Endothelial cell of umbilical vein (primary cell): ENCODE results near the gene CYGB. TPM values are rescaled to one million over a fixed set of nuclear protein-coding genes. Genes with fewer than 3 reads are reported as not detected.

Experiments used
- BruUV-seq: library from RNA; stranded (reverse); fragments of 400-500 nt; replicated peaks from 2 replicates; lab custom pipeline; 2021; lab: Mats Ljungman, UMichigan
- CTCF ChIA-PET: fragments of 300-600, 350-600 bp; sonication (Branson Sonifier 250); formaldehyde crosslinking; loops from one replicate; lab custom pipeline; 2021; ENCODE audit warnings: antibody characterized with exemption, inconsistent platforms; lab: Charles Lee
- POLR2A ChIA-PET: fragments of 300-600, 350-600 bp; sonication (Branson Sonifier 250); formaldehyde crosslinking; loops from one replicate; lab custom pipeline; 2021; ENCODE audit warnings: antibody characterized with exemption, inconsistent platforms; lab: Charles Lee
- DNase-seq: peaks from one replicate; pipeline ENCODE4 v3.0.0-alpha.2; 2011; ENCODE audit warnings: low read depth, low spot score
- FAIRE-seq: peaks from 2 replicates; lab custom pipeline; 2011; peaks lifted over from hg19 to GRCh38; lab: Jason Lieb, UNC
- H2AFZ ChIP-seq: 2 replicates; pipeline ENCODE4 v1.6.0; 2012; ENCODE audit warnings: low read depth, low read length, control low read depth, inconsistent platforms
- H3K27ac ChIP-seq: 2 replicates; pipeline ENCODE4 v1.5.1; 2011; ENCODE audit warnings: low read depth, mild to moderate bottlenecking, control low read depth, low read length, moderate library complexity; ENCODE audit not compliant: insufficient read depth
- H3K27me3 ChIP-seq, 2 experiments: 2 replicates each; pipeline versions ENCODE4 v1.6.0 to v1.6.1; 2011; ENCODE audit warnings: low read length in 2 of 2, mixed read lengths in 1 of 2; ENCODE audit not compliant: control insufficient read depth in 2 of 2, insufficient read depth in 2 of 2
- H3K36me3 ChIP-seq, 2 experiments: 2 replicates in 1 of 2; 3 replicates in 1 of 2; pipeline ENCODE4 v1.5.1; 2011; ENCODE audit warnings: low read length in 2 of 2, mild to moderate bottlenecking in 1 of 2, moderate library complexity in 1 of 2; ENCODE audit not compliant: control insufficient read depth in 2 of 2, insufficient read depth in 2 of 2; ENCODE audit errors: extremely low read depth in 1 of 2
- H3K4me1 ChIP-seq: 3 replicates; pipeline ENCODE4 v1.5.1; 2011; ENCODE audit warnings: mild to moderate bottlenecking, low read length; ENCODE audit not compliant: control insufficient read depth, insufficient read depth; ENCODE audit errors: extremely low read depth
- H3K4me2 ChIP-seq: 2 replicates; pipeline ENCODE4 v1.6.1; 2011; ENCODE audit warnings: low read length, control low read depth, mixed read lengths; ENCODE audit not compliant: insufficient read depth
- H3K4me3 ChIP-seq, 3 experiments: fragments of 200-600 bp in 1 of 3; sonication (generic), shearing (Covaris generic) in 1 of 3; replicated peaks in 1 of 3; 2 replicates each; pipeline ENCODE4 v1.5.1; 2011 to 2016; ENCODE audit warnings: control low read depth in 3 of 3, low read length in 3 of 3, mild to moderate bottlenecking in 2 of 3, inconsistent platforms in 1 of 3, low read depth in 1 of 3, moderate library complexity in 1 of 3; ENCODE audit not compliant: insufficient read depth in 1 of 3
- H3K79me2 ChIP-seq: 2 replicates; pipeline ENCODE4 v1.6.0; 2012; ENCODE audit warnings: low read length, inconsistent platforms; ENCODE audit not compliant: control insufficient read depth, insufficient read depth
- H3K9ac ChIP-seq: replicated peaks from 2 replicates; pipeline ENCODE3; 2011; ENCODE audit warnings: low read length, control low read depth; ENCODE audit not compliant: insufficient read depth; ENCODE audit errors: extremely low read depth
- H3K9me1 ChIP-seq: replicated peaks from 3 replicates; pipeline ENCODE4 v1.6.0; 2011; ENCODE audit warnings: mild to moderate bottlenecking, low read length; ENCODE audit not compliant: control insufficient read depth, insufficient read depth; ENCODE audit errors: extremely low read depth
- H3K9me3 ChIP-seq: replicated peaks from 2 replicates; pipeline ENCODE4 v1.5.1; 2012; ENCODE audit warnings: low read length, inconsistent platforms; ENCODE audit not compliant: control insufficient read depth, insufficient read depth
- H4K20me1 ChIP-seq: replicated peaks from 2 replicates; pipeline ENCODE3; 2011; ENCODE audit warnings: mild to moderate bottlenecking, low read length; ENCODE audit not compliant: control insufficient read depth, insufficient read depth; ENCODE audit errors: extremely low read depth
- CTCF ChIP-seq, 2 donors: IDR thresholded peaks; 1 replicate in 1 of 2; 2 replicates in 1 of 2; pipeline ENCODE4 v1.5.1; 2011; ENCODE audit warnings: low read length in 2 of 2, mild to moderate bottlenecking in 2 of 2, moderate library complexity in 2 of 2, control low read depth in 1 of 2, inconsistent platforms in 1 of 2, low read depth in 1 of 2; ENCODE audit not compliant: insufficient read depth in 1 of 2; ENCODE audit errors: extremely low read depth in 1 of 2
- MAX ChIP-seq: IDR thresholded peaks from 2 replicates; pipeline ENCODE4 v1.6.1; 2011; ENCODE audit not compliant: insufficient read depth, insufficient read length
- POLR2A ChIP-seq: IDR thresholded peaks from 2 replicates; pipeline ENCODE4 v1.6.1; 2012; ENCODE audit warnings: low read depth, mild to moderate bottlenecking, control low read depth, low read length
- POLR2AphosphoS5 ChIP-seq: IDR thresholded peaks from 2 replicates; pipeline ENCODE4 v1.6.1; 2012; ENCODE audit warnings: low read depth, mild to moderate bottlenecking, control low read depth, low read length, moderate library complexity; ENCODE audit not compliant: insufficient read depth
- dilution Hi-C: fragments of 300-500 bp; cut with MboI; formaldehyde crosslinking; loops from one replicate; pipeline ENCODE4 v1.15.0; 2019; ENCODE audit warnings: low sequenced_read_pairs; ENCODE audit not compliant: extremely low pct_ligation_motif_present
- intact Hi-C: fragments of 100-400 bp; cut with micrococcal nuclease; formaldehyde crosslinking; loops from one replicate; pipeline ENCODE4 v1.10.0; 2022
- polyA plus RNA-seq, 4 experiments: library from polyadenylated mRNA; depleted of rRNA in 3 of 4; stranded (reverse) in 3 of 4; unstranded in 1 of 4; fragments of >200 nt; gene quantifications; 2 replicates each; pipeline versions ENCODE4 v1.2.1 to v1.2.3, GENCODE V29; 2011 to 2012; ENCODE audit warnings: missing spikeins in 1 of 4
- total RNA-seq: library from RNA; stranded (reverse); gene quantifications from 2 replicates; pipeline ENCODE4 v1.2.3, GENCODE V29; 2021

CYGB gene
- total and polyA plus RNA-seq, 2 donors (not counting 3 experiments of a cell fraction or from before 2014, with no cell fraction given) = 0.22 to 0.91 TPM

- H3K9ac ChIP-seq = peak within 1 kb of the TSS; percentile 69
- peaks cover 36% of the 10 kb centered on the region for H3K4me1 ChIP-seq
- FAIRE-seq (peak; percentile 91), DNase-seq (peak; percentile 76)
- intact Hi-C loops = loop anchor here (1.0 to 10.0 kb wide), 3 partner anchors 8 to 186 kb away; no protein-coding TSS in a partner anchor
- dilution Hi-C loops = no loop called here
- CTCF ChIA-PET = interaction anchor here (1.3 to 2.4 kb wide), 4 partner anchors 8 to 116 kb away, joined by 3 to 17 read pairs (median 8); partner anchors contain the start of gene SPHK1
- BruUV-seq = no TSS peak
- H3K9me1 ChIP-seq = no peaks in the 10 kb centered on the region
- H4K20me1 ChIP-seq = no peaks in the 10 kb centered on the region
- peak within 1 kb of the TSS; percentile 38 to 72 (median 56) for H3K4me3 ChIP-seq
- peak within 1 kb of the TSS; percentile 58 for H3K27ac ChIP-seq
- TF ChIP-seq CTCF (IDR thresholded peaks at IDR 0.05; ENCODE audit: extremely low read depth in 1 of 2, insufficient read depth in 1 of 2, low read depth in 1 of 2, low read length in 2 of 2) = no peak
- peak; percentile 83 for TF ChIP-seq POLR2A
- TF ChIP-seq MAX = peak; percentile 26
- peak; percentile 89 for TF ChIP-seq POLR2AphosphoS5
- POLR2A ChIA-PET = interaction anchor here (0.6 kb wide), 1 partner anchor 160 kb away, joined by 6 read pairs; no protein-coding TSS in a partner anchor
- peaks cover 19% of the 10 kb centered on the region for H3K79me2 ChIP-seq
- peak within 1 kb of the TSS; percentile 78 for H3K4me2 ChIP-seq
- no peaks in the 10 kb centered on the region for H3K9me3 ChIP-seq
- H3K36me3 ChIP-seq = no peaks in the 10 kb centered on the region
- H3K27me3 ChIP-seq = no peaks in the 10 kb centered on the region
- H2AFZ ChIP-seq = peak within 1 kb of the TSS; percentile 91
Observed at GRCh38 chr17:76501018-76501826, 36.3 kb downstream of the CYGB start, which contains the start of gene RHBDF2. TSS of gene RHBDF2 (minus strand) at chr17:76501423. CDS start at chr17:76481524, 19,899 bp downstream.
